Measurements from ENCODE around the gene XPNPEP3. TPM values are rescaled to one million over a fixed set of nuclear protein-coding genes. Genes with fewer than 3 reads are reported as not detected.

XPNPEP3 gene
- total and polyA plus RNA-seq, 2 donors (not counting 3 experiments of a cell fraction or from before 2014, with no cell fraction given) = 12.3 to 21.2 TPM

DNA sequence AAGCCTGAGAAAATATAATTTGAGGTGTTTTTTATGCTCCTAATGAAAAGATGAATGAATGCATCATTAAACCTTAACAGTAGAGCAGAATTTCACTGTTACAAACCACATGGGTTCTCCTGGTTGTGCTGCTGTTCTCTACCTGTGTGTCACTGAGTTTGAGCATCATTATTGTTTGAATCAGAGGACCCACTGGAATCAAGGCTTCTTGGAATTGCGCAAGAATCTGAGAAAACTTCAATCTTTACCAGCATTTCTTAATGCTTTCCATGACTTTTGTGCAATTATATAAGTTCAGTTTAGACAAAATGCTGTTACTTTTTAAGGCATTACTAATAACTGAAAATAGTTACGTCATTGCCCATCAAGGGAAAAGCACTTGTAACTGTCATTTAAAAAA, 75.4 kb downstream of the XPNPEP3 start:
- Histone ChIP-seq H2AFZ (ENCODE audit: low read depth, low read length) (no peak overlapping the region), H3K9me1 (replicated peaks; ENCODE audit: control insufficient read depth, extremely low read depth, insufficient read depth, low read length) (no peaks in the 10 kb centered on the region), H3K4me1 (ENCODE audit: control insufficient read depth, extremely low read depth, insufficient read depth, low read length) (peaks cover 17% of the 10 kb centered on the region), H3K36me3 (ENCODE audit: control insufficient read depth in 2 of 2, extremely low read depth in 1 of 2, insufficient read depth in 2 of 2, low read length in 2 of 2) (no peaks in the 10 kb centered on the region), H3K4me2 (ENCODE audit: insufficient read depth, low read length) (no peak overlapping the region), H4K20me1 (replicated peaks; ENCODE audit: control insufficient read depth, extremely low read depth, insufficient read depth, low read length) (no peaks in the 10 kb centered on the region), H3K79me2 (ENCODE audit: control insufficient read depth, insufficient read depth, low read length) (no peaks in the 10 kb centered on the region), H3K9ac (replicated peaks; ENCODE audit: extremely low read depth, insufficient read depth, low read length) (no peak overlapping the region), H3K4me3 (replicated peaks in 1 of 3; ENCODE audit: insufficient read depth in 1 of 3, low read depth in 1 of 3, low read length in 3 of 3) (no peak overlapping the region), H3K9me3 (replicated peaks; ENCODE audit: control insufficient read depth, insufficient read depth, low read length) (no peaks in the 10 kb centered on the region), H3K27me3 (ENCODE audit: control insufficient read depth in 2 of 2, insufficient read depth in 2 of 2, low read length in 2 of 2) (no peaks in the 10 kb centered on the region), H3K27ac (ENCODE audit: insufficient read depth, low read depth, low read length) (no peak overlapping the region)
- TF ChIP-seq POLR2AphosphoS5 (IDR thresholded peaks at IDR 0.05; ENCODE audit: insufficient read depth, low read depth, low read length) = no peak
- no peak for TF ChIP-seq GATA2 (IDR thresholded peaks at IDR 0.05; ENCODE audit: insufficient read depth, insufficient read length, low read depth, low read length)
- no peak for TF ChIP-seq EZH2 (IDR thresholded peaks at IDR 0.05; ENCODE audit: borderline replicate concordance, low read depth, low read length, severe bottlenecking)
- no peak for TF ChIP-seq FOS (IDR thresholded peaks at IDR 0.05; ENCODE audit: borderline replicate concordance, insufficient read depth, low read length)
- no peak for TF ChIP-seq JUN (IDR thresholded peaks at IDR 0.05; ENCODE audit: borderline replicate concordance, insufficient read depth, insufficient read length, low read depth)
- TF ChIP-seq POLR2A (IDR thresholded peaks at IDR 0.05; ENCODE audit: low read depth, low read length) = no peak
- TF ChIP-seq, protein P1, sequence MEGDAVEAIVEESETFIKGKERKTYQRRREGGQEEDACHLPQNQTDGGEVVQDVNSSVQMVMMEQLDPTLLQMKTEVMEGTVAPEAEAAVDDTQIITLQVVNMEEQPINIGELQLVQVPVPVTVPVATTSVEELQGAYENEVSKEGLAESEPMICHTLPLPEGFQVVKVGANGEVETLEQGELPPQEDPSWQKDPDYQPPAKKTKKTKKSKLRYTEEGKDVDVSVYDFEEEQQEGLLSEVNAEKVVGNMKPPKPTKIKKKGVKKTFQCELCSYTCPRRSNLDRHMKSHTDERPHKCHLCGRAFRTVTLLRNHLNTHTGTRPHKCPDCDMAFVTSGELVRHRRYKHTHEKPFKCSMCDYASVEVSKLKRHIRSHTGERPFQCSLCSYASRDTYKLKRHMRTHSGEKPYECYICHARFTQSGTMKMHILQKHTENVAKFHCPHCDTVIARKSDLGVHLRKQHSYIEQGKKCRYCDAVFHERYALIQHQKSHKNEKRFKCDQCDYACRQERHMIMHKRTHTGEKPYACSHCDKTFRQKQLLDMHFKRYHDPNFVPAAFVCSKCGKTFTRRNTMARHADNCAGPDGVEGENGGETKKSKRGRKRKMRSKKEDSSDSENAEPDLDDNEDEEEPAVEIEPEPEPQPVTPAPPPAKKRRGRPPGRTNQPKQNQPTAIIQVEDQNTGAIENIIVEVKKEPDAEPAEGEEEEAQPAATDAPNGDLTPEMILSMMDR (IDR thresholded peaks at IDR 0.05; ENCODE audit: extremely low read depth in 1 of 2, insufficient read depth in 1 of 2, low read depth in 1 of 2, low read length in 2 of 2) = no peak
- TF ChIP-seq MYC (IDR thresholded peaks at IDR 0.05; ENCODE audit: low read depth, low read length) = no peak
- TF ChIP-seq, protein P2, sequence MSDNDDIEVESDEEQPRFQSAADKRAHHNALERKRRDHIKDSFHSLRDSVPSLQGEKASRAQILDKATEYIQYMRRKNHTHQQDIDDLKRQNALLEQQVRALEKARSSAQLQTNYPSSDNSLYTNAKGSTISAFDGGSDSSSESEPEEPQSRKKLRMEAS (IDR thresholded peaks at IDR 0.05; ENCODE audit: insufficient read depth, insufficient read length) = no peak
- dilution Hi-C loops (cut with MboI; ENCODE audit: extremely low pct_ligation_motif_present, low sequenced_read_pairs) = no loop called here
- intact Hi-C loops (cut with micrococcal nuclease) = no loop called here
- POLR2A ChIA-PET = no interaction called here
- CTCF ChIA-PET = interaction anchor here (0.7 to 3.4 kb wide), 2 partner anchors 10 to 19 kb away, joined by 3 to 21 read pairs; no protein-coding TSS in a partner anchor
- BruUV-seq (replicated peaks) = no TSS peak
- DNase-seq (ENCODE audit: low read depth, low spot score) (no peak), FAIRE-seq (no peak)
